Liver (tissue), 9 donors: ENCODE results near the gene CD164L2. TPM values are rescaled to one million over a fixed set of nuclear protein-coding genes. Genes with fewer than 3 reads are reported as not detected.
A peak's percentile ranks its signal among the peaks of the same experiment; 100 is the strongest.

ENCODE experiments used
- DNase-seq: peaks from one replicate; pipeline ENCODE4 v3.0.0-alpha.2; 2017; ENCODE audit warnings: low spot score
- H3K27ac ChIP-seq, 2 donors: one replicate each; pipeline ENCODE4 v1.7.0; 2013; ENCODE audit warnings: inconsistent platforms in 2 of 2, low read length in 2 of 2, control low read depth in 1 of 2, low read depth in 1 of 2, mild to moderate bottlenecking in 1 of 2
- H3K27me3 ChIP-seq, 4 donors: one replicate each; pipeline versions ENCODE4 v1.6.1 to v1.7.0; 2013; ENCODE audit warnings: low read length in 3 of 4, inconsistent platforms in 1 of 4, mild to moderate bottlenecking in 1 of 4, moderate library complexity in 1 of 4; ENCODE audit not compliant: control insufficient read depth in 4 of 4, insufficient read depth in 4 of 4
- H3K36me3 ChIP-seq, 4 donors: one replicate each; pipeline versions ENCODE4 v1.6.1 to v1.7.0; 2013; ENCODE audit warnings: low read length in 3 of 4, mild to moderate bottlenecking in 3 of 4, low read depth in 1 of 4, moderate library complexity in 1 of 4; ENCODE audit not compliant: control insufficient read depth in 4 of 4, insufficient read depth in 3 of 4
- H3K4me1 ChIP-seq, 4 donors: one replicate each; pipeline versions ENCODE4 v1.6.1 to v1.7.0; 2013; ENCODE audit warnings: low read length in 3 of 4, mild to moderate bottlenecking in 3 of 4, moderate library complexity in 1 of 4; ENCODE audit not compliant: control insufficient read depth in 4 of 4, insufficient read depth in 4 of 4
- H3K4me3 ChIP-seq, 3 donors: one replicate each; pipeline versions ENCODE4 v1.6.1 to v1.7.0; 2013; ENCODE audit warnings: low read length in 3 of 3, control low read depth in 1 of 3, low read depth in 1 of 3, mild to moderate bottlenecking in 1 of 3
- H3K9ac ChIP-seq, 2 donors: one replicate each; pipeline ENCODE4 v1.7.0; 2013; ENCODE audit warnings: low read length in 2 of 2, mild to moderate bottlenecking in 2 of 2, moderate library complexity in 2 of 2, control low read depth in 1 of 2, low read depth in 1 of 2
- H3K9me3 ChIP-seq, 4 donors: one replicate each; pipeline versions ENCODE4 v1.6.1 to v1.7.0; 2013; ENCODE audit warnings: low read length in 3 of 4; ENCODE audit not compliant: control insufficient read depth in 4 of 4
- ATF3 ChIP-seq: IDR thresholded peaks from 2 replicates; pipeline ENCODE4 v1.6.1; 2016; ENCODE audit warnings: antibody characterized with exemption
- CTCF ChIP-seq: fragments of 150-350 bp; IDR thresholded peaks from 2 replicates; pipeline ENCODE4 v1.5.1; 2017; ENCODE audit warnings: improper control_type of control experiment, low read depth, low read length; ENCODE audit not compliant: missing input control
- EGR1 ChIP-seq, 2 donors: IDR thresholded peaks; 2 replicates each; pipeline ENCODE4 v1.6.1; 2016 to 2018; ENCODE audit warnings: antibody characterized with exemption in 2 of 2, low read depth in 2 of 2
- GABPA ChIP-seq, 2 donors: IDR thresholded peaks in 1 of 2; conservative IDR thresholded peaks in 1 of 2; 2 replicates each; pipeline ENCODE4 v1.6.1; 2016; ENCODE audit warnings: antibody characterized with exemption in 2 of 2, mild to moderate bottlenecking in 1 of 2, moderate library complexity in 1 of 2
- HNF4G ChIP-seq: IDR thresholded peaks from 2 replicates; pipeline ENCODE4 v1.6.1; 2016; ENCODE audit warnings: antibody characterized with exemption
- NR2F2 ChIP-seq: IDR thresholded peaks from 2 replicates; pipeline ENCODE4 v1.6.1; 2016; ENCODE audit warnings: antibody characterized with exemption
- RXRA ChIP-seq, 2 donors: IDR thresholded peaks; 2 replicates each; pipeline ENCODE4 v1.6.1; 2017 to 2018; ENCODE audit warnings: antibody characterized with exemption in 2 of 2, mild to moderate bottlenecking in 1 of 2
- SP1 ChIP-seq: IDR thresholded peaks from 2 replicates; pipeline ENCODE4 v1.6.1; 2018; ENCODE audit warnings: antibody characterized with exemption, mild to moderate bottlenecking
- WGBS: extraction: QIAGEN DNeasy Blood & Tissue Kit; methylation state at CpG from one replicate; pipeline ENCODE4 v1.1.7; 2013; 5-methylcytosine and 5-hydroxymethylcytosine counted together
- polyA plus RNA-seq, 2 donors: library from polyadenylated mRNA; stranded (reverse) in 1 of 2; unstranded in 1 of 2; fragments of 200-250 nt in 1 of 2; fragments of >200 nt in 1 of 2; fragmentation: Nextera tagmentation in 1 of 2; extraction: Ambion mirVana in 1 of 2; gene quantifications; one replicate each; pipeline versions ENCODE4 v1.2.1 to v1.2.3, GENCODE V29; 2013 to 2015
- total RNA-seq, 2 donors: library from RNA; depleted of rRNA; stranded (reverse); fragments of >200 nt; gene quantifications; one replicate each; pipeline ENCODE4 v1.2.3, GENCODE V29; 2014
- donor health status: healthy.
- donor health status: healthy.
- donor health status: healthy.
- donor health status: healthy.
- donor health status: healthy.

The CD164L2 gene
- total and polyA plus RNA-seq, 4 donors = not detected

- Histone ChIP-seq H3K27ac (no peak overlapping the region), H3K9ac (no peak overlapping the region), H3K4me1 (peaks cover 3 to 27% (median 17%) of the 10 kb centered on the region in 4 donors), H3K27me3 (no peaks in the 10 kb centered on the region), H3K36me3 (no peaks in the 10 kb centered on the region), H3K9me3 (no peaks in the 10 kb centered on the region), H3K4me3 (peak overlapping the region in 1 of 3 donors; percentile 43)
- no peak for DNase-seq
- TF ChIP-seq RXRA (IDR thresholded peaks at IDR 0.05) (no peak), EGR1 (IDR thresholded peaks at IDR 0.05; ENCODE audit: low read depth in 2 of 2) (no peak), CTCF (no peak), HNF4G (no peak), NR2F2 (no peak), ATF3 (no peak)
- WGBS = 20% methylated on average over 84 of the region's 84 CpGs
Observed at GRCh38 chr1:27349784-27350662, 33.1 kb downstream of the CD164L2 start.

- Histone ChIP-seq H3K27me3 (no peaks in the 10 kb centered on the region), H3K9ac (no peak overlapping the region), H3K9me3 (no peaks in the 10 kb centered on the region), H3K36me3 (no peaks in the 10 kb centered on the region), H3K4me1 (peaks cover 3 to 27% (median 17%) of the 10 kb centered on the region in 4 donors), H3K4me3 (peak overlapping the region in 1 of 3 donors; percentile 43), H3K27ac (no peak overlapping the region)
- WGBS = 23% methylated on average over 51 of the region's 51 CpGs
- TF ChIP-seq GABPA (IDR thresholded peaks at IDR 0.05 in 1 of 2, conservative IDR thresholded peaks at IDR 0.05 in 1 of 2) = no peak
- peak; percentile 95 for TF ChIP-seq NR2F2
- TF ChIP-seq RXRA (IDR thresholded peaks at IDR 0.05) = peak in 1 of 2 donors; percentile 9
- no peak for TF ChIP-seq SP1
- DNase-seq = no peak
Observed at GRCh38 chr1:27348861-27349783, 34.0 kb downstream of the CD164L2 start.

- H3K4me1 ChIP-seq = peaks cover 3 to 27% (median 17%) of the 10 kb centered on the region in 4 donors
- DNase-seq = no peak
- WGBS = 85% methylated on average over 14 of the region's 14 CpGs
- no peak for TF ChIP-seq SP1
- no peak overlapping the region for H3K9ac ChIP-seq
- no peak overlapping the region for H3K4me3 ChIP-seq
- no peaks in the 10 kb centered on the region for H3K9me3 ChIP-seq
- H3K27ac ChIP-seq = no peak overlapping the region
- no peaks in the 10 kb centered on the region for H3K36me3 ChIP-seq
- no peaks in the 10 kb centered on the region for H3K27me3 ChIP-seq
Observed at GRCh38 chr1:27346991-27347624, 36.0 kb downstream of the CD164L2 start.
